Vagina (tissue), 2 donors: ENCODE data around the gene VPS26C.

Source experiments
- POLR2A ChIP-seq, 2 donors: fragments of 450-650 bp; IDR thresholded peaks; one replicate each; pipeline ENCODE4 v1.6.1; 2017; ENCODE audit warnings: antibody characterized with exemption in 2 of 2, mild to moderate bottlenecking in 2 of 2, moderate library complexity in 2 of 2
- POLR2AphosphoS5 ChIP-seq, 2 donors: sonication (generic); formaldehyde crosslinking; IDR thresholded peaks; one replicate each; pipeline ENCODE4 v1.9.0; 2017; ENCODE audit warnings: antibody characterized with exemption in 2 of 2, mild to moderate bottlenecking in 2 of 2, low read depth in 1 of 2; ENCODE audit not compliant: insufficient read depth in 1 of 2
- TF ChIP-seq, protein P1 (sequence below), 3 experiments: fragments of 450-650 bp in 2 of 3; fragments of 200-600 bp in 1 of 3; sonication (generic) in 1 of 3; IDR thresholded peaks; one replicate each; pipeline ENCODE4 v1.5.1; 2017 to 2019; ENCODE audit warnings: antibody characterized with exemption in 3 of 3, mild to moderate bottlenecking in 2 of 3, moderate library complexity in 2 of 3

GRCh38 chr21:37232274-37233018, 34.7 kb downstream of the VPS26C start:
- TF ChIP-seq, protein P1, sequence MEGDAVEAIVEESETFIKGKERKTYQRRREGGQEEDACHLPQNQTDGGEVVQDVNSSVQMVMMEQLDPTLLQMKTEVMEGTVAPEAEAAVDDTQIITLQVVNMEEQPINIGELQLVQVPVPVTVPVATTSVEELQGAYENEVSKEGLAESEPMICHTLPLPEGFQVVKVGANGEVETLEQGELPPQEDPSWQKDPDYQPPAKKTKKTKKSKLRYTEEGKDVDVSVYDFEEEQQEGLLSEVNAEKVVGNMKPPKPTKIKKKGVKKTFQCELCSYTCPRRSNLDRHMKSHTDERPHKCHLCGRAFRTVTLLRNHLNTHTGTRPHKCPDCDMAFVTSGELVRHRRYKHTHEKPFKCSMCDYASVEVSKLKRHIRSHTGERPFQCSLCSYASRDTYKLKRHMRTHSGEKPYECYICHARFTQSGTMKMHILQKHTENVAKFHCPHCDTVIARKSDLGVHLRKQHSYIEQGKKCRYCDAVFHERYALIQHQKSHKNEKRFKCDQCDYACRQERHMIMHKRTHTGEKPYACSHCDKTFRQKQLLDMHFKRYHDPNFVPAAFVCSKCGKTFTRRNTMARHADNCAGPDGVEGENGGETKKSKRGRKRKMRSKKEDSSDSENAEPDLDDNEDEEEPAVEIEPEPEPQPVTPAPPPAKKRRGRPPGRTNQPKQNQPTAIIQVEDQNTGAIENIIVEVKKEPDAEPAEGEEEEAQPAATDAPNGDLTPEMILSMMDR (IDR thresholded peaks at IDR 0.05), result no peak
- TF ChIP-seq POLR2AphosphoS5 (IDR thresholded peaks at IDR 0.05; ENCODE audit: insufficient read depth in 1 of 2, low read depth in 1 of 2), result no peak
- TF ChIP-seq POLR2A (IDR thresholded peaks at IDR 0.05), result no peak
